NCI-H446 treated with DMSO at 0.1 percent for 48 hours (cell line): ENCODE measurements around the gene TLCD1.
"Not testable (repeated sequence)": the region's sequence is repeated elsewhere in the genome, so short reads cannot be mapped to it uniquely, and the experiment has no call there.

Experiments
- DNase-seq: peaks from one replicate; lab custom pipeline; 2025; lab: John Stamatoyannopoulos, UW

Gene TLCD1

DNA sequence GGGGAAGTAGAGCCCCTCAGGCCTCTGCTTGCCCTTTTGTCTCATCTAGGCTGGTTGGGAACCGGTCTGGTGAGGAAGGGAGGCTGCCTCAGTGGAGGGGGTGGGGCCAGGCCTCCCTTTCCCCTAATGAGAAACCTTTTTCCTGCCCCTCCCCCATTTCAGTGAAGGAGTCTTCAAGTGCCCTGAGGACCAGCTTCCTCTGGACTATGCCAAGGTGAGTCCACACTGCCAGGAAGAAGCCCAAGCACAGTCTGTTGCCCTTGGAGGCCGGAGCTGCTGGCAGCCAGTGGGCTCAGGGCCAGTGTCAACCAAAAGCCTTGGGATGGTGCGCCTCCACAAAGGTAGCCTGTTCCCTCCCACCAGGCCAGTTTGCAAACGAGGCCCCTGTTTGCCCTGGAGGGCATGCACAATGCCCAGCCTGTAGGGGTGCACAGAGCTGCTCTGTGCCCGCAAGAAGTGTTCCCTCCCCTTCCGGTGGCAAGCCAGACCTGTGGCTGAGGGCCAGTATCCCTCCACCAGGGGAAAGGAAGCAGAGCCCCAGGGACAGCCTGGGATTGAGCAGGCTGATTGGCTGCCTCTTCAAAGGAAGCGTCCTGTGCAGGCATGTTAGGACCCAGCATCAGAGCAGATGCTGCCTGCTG lies 21.1 kb upstream of the TLCD1 start:
- no peak for DNase-seq

DNA sequence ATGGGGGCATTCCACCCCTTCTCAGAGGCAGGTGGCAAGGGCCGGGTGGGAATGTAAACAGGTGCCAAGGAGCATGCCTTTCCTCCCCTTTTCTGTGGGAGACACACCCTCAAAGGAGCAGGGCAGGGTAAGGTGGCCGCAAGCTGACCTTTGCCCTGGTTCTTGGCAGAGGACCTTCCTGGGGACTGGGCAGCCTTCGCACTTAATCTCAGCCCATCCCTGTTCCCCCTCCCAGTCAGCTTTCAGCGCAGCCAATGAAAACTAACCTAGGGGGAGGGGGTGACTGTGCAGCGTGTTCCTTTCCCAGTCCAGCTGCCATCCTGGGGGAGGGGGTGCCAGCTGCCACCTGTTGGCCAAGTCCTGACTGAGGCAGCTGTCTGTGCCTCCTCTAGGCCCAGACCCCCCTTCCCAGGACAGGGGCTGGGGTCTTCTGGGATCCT lies 20.6 kb upstream of the TLCD1 start:
- peak; percentile 15 for DNase-seq

DNA sequence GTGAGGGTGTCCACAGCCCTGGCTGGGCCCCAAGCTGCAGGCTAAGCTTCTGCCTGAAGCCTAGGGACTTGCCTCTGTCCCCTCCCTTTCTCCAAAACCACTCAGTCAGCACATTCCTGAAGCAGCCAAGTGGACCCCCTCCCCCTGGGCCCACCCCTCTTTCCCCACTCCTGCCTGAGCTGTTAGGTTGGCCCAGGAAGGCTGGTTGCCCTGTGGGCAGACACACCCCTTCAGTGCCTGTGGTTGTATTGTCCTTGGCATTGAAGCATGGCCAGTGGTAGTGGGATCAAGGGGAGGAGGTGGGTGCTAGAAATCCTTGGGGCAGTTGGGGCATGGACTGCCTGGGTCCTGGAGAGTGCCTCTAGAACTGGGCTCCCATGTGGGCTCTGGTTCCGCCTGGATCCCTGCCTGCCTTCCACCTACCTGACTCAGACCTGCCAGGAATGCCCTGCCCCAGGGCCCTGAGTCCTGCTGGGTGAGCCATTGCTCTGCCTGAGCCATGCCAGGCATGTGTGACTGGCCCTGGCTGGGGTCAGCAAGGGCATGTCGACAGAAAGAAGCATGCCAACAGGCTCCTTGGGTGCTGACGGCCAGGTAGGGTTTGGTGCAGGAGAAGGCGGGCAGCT lies 19.9 kb upstream of the TLCD1 start:
- DNase-seq, result no peak

DNA sequence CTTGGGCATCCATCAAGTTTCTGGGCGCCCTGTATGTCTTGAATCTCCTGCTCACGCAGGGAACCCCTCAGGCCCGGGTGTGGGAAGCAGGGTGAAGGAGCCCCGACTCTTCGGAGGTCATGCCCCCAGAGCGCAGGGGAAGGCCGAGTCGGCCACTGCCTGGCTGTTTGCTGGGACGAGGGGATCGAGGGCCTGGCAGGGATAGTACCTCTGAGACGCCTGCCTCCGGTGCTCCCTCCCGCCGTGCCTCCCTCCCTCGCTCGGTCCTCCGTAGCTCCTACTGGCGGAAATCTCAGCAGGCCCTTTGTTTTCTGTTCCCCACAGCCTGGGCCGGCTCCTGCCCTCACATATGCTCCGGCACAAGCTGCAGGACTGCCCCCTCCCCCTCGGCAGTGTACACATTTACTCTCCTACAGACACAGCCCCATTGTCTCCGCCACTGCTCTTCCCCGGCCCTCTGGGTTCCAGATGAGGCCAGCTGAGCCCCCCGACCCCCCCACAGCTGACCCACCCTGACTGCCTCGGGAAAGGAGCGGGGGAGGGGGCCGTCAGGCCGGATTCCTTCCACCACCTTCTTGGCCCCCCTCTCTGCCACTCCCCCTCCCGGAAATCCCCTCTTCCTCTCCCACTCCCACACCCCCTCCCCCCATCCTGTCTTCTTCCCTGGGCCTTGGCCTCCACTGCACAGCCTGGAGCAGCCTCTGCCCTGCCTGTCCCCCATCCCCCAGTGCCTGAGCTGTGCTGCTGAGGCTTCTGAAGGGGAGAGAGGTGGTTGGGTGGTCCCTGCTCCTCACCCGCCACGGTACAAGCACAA lies 19.1 kb upstream of the TLCD1 start:
- no peak for DNase-seq

DNA sequence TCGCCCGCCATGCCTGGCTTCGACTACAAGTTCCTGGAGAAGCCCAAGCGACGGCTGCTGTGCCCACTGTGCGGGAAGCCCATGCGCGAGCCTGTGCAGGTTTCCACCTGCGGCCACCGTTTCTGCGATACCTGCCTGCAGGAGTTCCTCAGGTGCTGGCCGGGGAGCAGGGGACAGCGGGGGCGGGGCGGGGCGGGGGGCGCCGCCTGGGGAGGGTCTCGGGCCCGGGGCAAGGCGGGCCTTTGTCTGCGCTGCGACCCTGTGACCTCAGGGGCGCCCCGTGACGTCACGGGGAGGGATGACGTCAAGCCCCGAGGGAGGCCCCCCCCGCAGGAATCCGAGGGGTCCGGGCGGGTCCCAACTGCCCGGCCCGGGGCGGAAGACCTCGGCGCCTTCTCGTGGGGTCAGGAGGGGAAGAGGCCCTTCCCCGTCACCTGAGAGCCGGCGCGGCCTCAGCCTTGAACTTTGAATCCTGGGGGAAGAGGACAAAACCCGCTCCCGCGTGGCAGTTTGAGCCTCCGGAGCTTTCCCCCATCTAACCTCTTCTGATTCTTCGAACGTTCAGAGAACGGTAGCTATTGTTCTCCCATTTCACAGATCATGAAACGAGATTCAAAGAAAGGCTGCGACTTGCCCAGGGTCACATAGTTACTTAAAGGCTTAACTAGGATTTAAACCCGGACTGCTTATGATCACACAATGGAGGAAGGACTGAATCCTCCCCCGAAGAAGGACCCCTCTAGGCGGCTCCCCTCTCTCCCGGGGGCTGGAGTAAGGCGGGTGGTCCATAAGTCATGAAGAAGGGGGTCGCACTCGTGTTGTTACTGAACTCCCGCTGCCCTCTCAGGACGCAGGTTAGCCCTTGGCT lies 18.3 kb upstream of the TLCD1 start:
- peak; percentile 34 for DNase-seq

DNA sequence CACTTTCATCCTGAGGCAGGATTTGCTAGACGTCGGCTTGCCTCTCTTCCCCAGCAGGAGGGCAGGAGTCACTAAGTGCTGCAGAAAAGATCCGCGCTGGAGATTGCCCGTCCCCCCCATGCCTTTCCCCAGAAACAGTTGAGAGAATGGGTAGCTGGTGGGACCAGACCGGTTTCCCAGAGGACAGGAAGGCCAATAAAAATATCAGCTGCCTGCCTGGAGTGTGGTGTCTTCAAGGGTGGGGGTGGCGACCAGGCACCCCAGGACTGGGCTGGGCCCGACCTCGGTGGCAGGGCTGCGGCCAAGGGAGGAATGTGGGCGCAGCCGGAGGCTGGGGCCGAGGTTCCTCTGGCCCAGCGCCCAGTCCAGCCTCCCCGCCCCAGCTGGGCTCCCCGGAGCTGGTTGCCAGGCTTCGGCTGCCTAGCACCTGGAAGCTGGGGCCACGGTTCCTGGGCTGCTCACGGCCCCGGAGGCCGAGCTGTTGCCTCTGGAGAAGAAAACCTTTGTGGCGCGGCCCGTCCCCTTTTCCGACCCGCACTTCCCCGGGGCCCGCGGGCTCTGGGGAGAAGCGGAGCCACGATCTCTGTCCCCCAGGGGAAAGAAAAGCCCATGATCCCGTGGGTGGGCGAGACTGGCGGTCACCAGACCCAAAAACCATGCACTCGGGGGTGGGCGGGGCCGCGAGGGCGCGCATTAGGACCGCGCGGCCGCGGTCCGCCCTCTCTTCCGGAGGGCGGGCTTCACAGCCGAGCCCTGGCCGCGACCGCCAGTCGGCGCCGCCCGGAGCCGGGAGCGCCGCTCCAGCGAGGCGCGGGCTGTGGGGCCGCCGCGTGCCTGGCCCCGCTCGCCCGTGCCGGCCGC lies 17.4 kb upstream of the TLCD1 start, which contains the start of gene TRAF4:
Gene TRAF4 (plus strand): TSS at position 769 of the 861 bp plus-strand sequence. CDS start 102 bp downstream, outside the sequence.
- DNase-seq, result peak; percentile 65

DNA sequence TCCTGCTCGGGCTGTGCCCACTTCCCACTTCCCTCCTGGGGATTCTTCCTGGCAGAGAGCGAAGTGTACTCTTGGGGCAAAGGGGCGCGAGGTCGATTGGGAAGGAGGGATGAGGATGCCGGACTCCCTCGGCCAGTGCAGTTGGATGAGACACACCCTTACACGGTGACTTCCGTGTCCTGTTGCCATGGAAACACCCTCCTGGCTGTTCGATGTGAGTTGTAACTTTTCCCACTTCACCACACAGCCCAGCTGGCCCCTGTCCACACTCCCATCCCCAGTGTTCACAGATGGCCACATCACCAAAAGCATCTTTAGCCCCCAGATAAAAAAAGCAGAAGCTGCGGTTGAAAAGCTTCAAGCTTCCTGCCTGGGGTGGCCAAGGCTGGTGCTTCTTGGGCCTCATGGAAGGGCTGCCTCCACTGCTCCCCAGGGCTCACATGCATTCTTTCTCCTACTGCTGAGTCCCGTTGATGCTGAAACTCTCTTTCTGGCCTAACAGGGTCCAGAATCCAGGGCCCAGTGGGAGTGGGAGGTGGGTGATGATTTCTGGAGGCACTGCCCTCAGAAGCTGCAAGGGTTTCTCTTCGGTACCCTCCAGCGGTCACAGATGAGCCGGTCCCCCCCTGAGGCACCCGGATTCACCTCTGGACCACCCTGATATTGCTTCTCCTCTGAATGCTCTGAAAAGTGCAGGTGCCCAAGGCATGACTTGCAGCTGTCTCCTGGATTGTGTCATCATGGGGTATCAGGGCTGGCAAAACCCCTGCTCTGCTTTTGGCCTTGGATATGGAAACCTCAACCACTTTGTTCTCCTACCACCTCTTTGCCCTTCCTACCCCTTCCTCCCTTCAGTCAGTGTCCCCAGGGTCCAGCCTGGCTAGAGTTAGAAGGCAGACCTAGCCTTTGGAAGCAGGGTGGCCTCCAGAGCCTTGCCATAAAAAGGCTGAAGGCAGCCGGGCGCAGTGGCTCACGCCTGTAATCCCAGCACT lies 15.6 kb upstream of the TLCD1 start:
- DNase-seq, result no peak

GRCh38 chr17:28740406-28741357 lies 14.6 kb upstream of the TLCD1 start:
- DNase-seq, result no peak

DNA sequence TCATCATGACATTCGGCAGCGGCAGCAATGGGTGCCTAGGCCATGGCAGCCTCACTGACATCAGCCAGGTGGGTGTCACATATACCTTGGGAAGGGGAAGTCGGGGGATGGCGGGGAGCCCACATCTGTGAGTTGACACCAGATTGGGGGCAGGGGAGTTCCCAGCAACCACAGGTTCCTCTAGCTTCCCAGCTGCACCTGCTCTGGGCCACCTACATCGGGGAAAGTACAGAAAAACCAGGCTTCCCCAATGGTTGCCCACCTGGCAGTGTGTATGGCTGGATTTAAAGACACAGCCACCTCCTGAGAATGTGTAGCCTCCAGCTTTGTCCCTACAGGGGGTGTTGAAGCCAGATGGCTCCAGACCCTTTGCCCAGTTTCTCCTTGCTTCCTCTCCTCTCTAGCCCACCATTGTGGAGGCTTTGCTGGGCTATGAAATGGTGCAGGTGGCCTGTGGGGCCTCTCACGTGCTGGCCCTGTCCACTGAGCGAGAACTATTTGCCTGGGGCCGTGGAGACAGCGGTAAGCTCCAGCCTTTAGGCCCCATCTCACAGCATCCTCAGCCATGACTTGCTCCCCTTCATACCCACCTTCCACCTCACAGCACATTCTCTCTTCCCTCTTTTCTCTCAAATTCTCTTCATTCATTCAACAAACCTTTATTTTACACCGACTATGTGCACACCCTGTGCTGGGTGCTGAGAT lies 12.8 kb upstream of the TLCD1 start:
- DNase-seq, result no peak

- no peak for DNase-seq
Measured at GRCh38 chr17:28737770-28738679, 12.0 kb upstream of the TLCD1 start.

GRCh38 chr17:28737316-28737715 lies 11.3 kb upstream of the TLCD1 start:
- no peak for DNase-seq

- not testable (repeated sequence) for DNase-seq
Measured at GRCh38 chr17:28735913-28736769, 10.1 kb upstream of the TLCD1 start.

DNA sequence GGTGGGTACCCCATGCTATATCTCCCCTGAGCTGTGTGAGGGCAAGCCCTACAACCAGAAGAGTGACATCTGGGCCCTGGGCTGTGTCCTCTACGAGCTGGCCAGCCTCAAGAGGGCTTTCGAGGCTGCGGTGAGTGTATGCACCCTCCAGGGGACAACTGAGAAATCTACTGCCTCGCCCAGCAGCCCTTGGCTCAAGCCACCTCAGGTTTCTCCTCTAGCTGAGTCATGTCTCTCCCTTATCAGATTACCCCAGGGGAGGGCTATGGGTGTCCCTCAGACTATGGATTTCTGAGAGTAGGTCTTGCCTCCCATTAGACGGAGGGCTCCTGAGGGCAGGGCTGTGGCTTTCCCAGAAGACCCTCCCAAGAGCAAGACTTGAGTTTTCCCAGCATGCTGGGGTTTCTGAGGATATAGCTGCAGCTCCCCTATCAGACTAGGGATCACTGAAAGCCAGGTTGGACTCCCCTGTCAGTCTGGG lies 9.2 kb upstream of the TLCD1 start:
- no peak for DNase-seq

DNA sequence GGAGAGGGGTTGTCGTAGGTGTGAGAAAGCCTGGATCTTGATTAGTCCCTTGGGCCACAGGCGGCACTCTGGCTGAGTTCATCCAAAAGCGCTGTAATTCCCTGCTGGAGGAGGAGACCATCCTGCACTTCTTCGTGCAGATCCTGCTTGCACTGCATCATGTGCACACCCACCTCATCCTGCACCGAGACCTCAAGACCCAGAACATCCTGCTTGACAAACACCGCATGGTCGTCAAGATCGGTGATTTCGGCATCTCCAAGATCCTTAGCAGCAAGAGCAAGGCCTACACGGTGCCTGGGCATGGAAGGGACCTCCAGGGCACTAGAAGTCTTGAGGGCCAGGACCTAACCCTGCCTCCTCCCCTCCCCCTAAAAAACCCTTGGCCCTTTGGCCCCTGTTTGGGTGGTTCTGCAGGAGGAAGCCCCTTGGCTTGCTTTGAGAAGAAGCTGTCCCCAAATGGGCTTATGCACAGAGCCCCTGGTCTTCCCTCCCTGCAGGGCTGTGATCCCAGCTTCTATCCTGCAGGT lies 8.7 kb upstream of the TLCD1 start:
- DNase-seq, result no peak

DNA sequence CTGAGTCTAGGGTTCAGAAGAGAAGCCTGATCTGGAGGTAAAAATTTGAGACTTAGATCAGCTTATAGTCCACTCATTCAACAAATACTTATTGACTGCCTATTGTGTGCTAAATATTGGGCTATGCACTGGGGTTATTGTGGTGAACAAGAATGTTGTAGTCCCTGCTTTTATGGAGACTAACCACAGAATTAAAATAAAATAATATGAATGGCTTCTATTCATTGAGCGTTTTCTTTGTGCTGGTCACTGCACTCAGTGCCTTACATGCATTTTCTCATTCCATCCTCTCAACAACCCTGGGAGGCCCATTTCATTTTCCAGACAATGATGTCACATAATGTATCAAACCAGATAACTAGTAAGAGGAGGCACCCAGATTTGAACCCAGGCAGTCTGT lies 7.3 kb upstream of the TLCD1 start:
- DNase-seq, result no peak

GRCh38 chr17:28729950-28730330 lies 3.9 kb upstream of the TLCD1 start:
- DNase-seq, result no peak
